WTC11 (cell line): Measurements from ENCODE around the gene ANKRD29. TPM values are rescaled to one million over a fixed set of nuclear protein-coding genes. Genes with fewer than 3 reads are reported as not detected.

Experiments
- ATAC-seq: fragments of 200-7000 bp; cut with Tn5 transposase; 2 replicates; pipeline ENCODE4 v1.10.0; 2021; ENCODE audit warnings: mild to moderate bottlenecking, moderate library complexity
- CTCF ChIA-PET: fragments of 300-600 bp; sonication (Branson Sonifier 250); formaldehyde crosslinking; loops from one replicate; lab custom pipeline; 2021; ENCODE audit warnings: antibody characterized with exemption; lab: Charles Lee
- POLR2A ChIA-PET: fragments of 350-600 bp; sonication (Branson Sonifier 250); formaldehyde crosslinking; loops from one replicate; lab custom pipeline; 2021; ENCODE audit warnings: antibody characterized with exemption; lab: Charles Lee
- DNase-seq: peaks from one replicate; pipeline ENCODE4 v3.0.0; 2021; ENCODE audit warnings: low spot score
- H3K27ac Mint-ChIP-seq: 2 replicates; pipeline ENCODE4 v1.8.0; 2021; ENCODE audit warnings: mixed read lengths
- H3K27me3 Mint-ChIP-seq: 2 replicates; pipeline ENCODE4 v1.8.0; 2021; ENCODE audit warnings: low read depth, mild to moderate bottlenecking, moderate library complexity, mixed read lengths
- H3K36me3 Mint-ChIP-seq: 2 replicates; pipeline ENCODE4 v1.8.0; 2021; ENCODE audit warnings: mixed read lengths
- H3K4me1 Mint-ChIP-seq: 2 replicates; pipeline ENCODE4 v1.8.0; 2022; ENCODE audit warnings: mixed read lengths
- H3K4me3 Mint-ChIP-seq: 2 replicates; pipeline ENCODE4 v1.8.0; 2021; ENCODE audit warnings: mild to moderate bottlenecking, moderate library complexity, mixed read lengths
- H3K9me3 Mint-ChIP-seq: 2 replicates; pipeline ENCODE4 v1.8.0; 2021; ENCODE audit warnings: mixed read lengths
- CREB1 ChIP-seq: sonication (generic); formaldehyde crosslinking; IDR thresholded peaks from 2 replicates; pipeline ENCODE4 v1.8.0; 2023; ENCODE audit warnings: mild to moderate bottlenecking, missing genetic modification reagents
- CTCF ChIP-seq: fragments of 200-600 bp; IDR thresholded peaks from 2 replicates; pipeline ENCODE4 v1.8.0; 2022; ENCODE audit warnings: antibody characterized with exemption
- E2F1 ChIP-seq: sonication (generic); formaldehyde crosslinking; IDR thresholded peaks from 2 replicates; pipeline ENCODE4 v1.8.0; 2022; ENCODE audit warnings: mild to moderate bottlenecking, missing genetic modification reagents
- FOXK1 ChIP-seq: sonication (generic); formaldehyde crosslinking; IDR thresholded peaks from 2 replicates; pipeline ENCODE4 v1.8.0; 2022; ENCODE audit warnings: mild to moderate bottlenecking, moderate library complexity, missing genetic modification reagents
- GRHL2 ChIP-seq: fragments of 250-450 bp; sonication (Bioruptor Pico); IDR thresholded peaks from 2 replicates; pipeline ENCODE4 v1.8.0; 2022; ENCODE audit warnings: mild to moderate bottlenecking, moderate library complexity; ENCODE audit not compliant: insufficient replicate concordance, severe bottlenecking
- KAT7 ChIP-seq: sonication (generic); formaldehyde crosslinking; IDR thresholded peaks from 2 replicates; pipeline ENCODE4 v1.8.1; 2023; ENCODE audit warnings: missing genetic modification reagents, mild to moderate bottlenecking, borderline replicate concordance
- MLX ChIP-seq: sonication (generic); formaldehyde crosslinking; IDR thresholded peaks from 2 replicates; pipeline ENCODE4 v1.8.1; 2023; ENCODE audit warnings: mild to moderate bottlenecking, missing genetic modification reagents, moderate library complexity
- MYBL2 ChIP-seq: sonication (generic); formaldehyde crosslinking; IDR thresholded peaks from 2 replicates; pipeline ENCODE4 v1.8.1; 2023; ENCODE audit warnings: mild to moderate bottlenecking, moderate library complexity, missing genetic modification reagents
- NFATC4 ChIP-seq: fragments of 250-450 bp; sonication (Bioruptor Pico); IDR thresholded peaks from 2 replicates; pipeline ENCODE4 v1.9.0; 2021; ENCODE audit warnings: mild to moderate bottlenecking
- NFE2L1 ChIP-seq: sonication (generic); formaldehyde crosslinking; IDR thresholded peaks from 2 replicates; pipeline ENCODE4 v1.8.1; 2023; ENCODE audit warnings: missing genetic modification reagents
- NFYB ChIP-seq: sonication (generic); formaldehyde crosslinking; conservative IDR thresholded peaks from 2 replicates; pipeline ENCODE4 v1.8.0; 2022; ENCODE audit warnings: low read depth, missing genetic modification reagents
- OVOL2 ChIP-seq: fragments of 250-450 bp; sonication (Bioruptor Pico); IDR thresholded peaks from 2 replicates; pipeline ENCODE4 v1.9.0; 2021; ENCODE audit warnings: mild to moderate bottlenecking, borderline replicate concordance
- PRRX2 ChIP-seq: fragments of 250-450 bp; sonication (Bioruptor Pico); IDR thresholded peaks from 2 replicates; pipeline ENCODE4 v1.8.0; 2021; ENCODE audit warnings: mild to moderate bottlenecking
- RORB ChIP-seq: fragments of 250-450 bp; sonication (Bioruptor Pico); IDR thresholded peaks from 2 replicates; pipeline ENCODE4 v1.9.0; 2021; ENCODE audit warnings: mild to moderate bottlenecking
- SMAD3 ChIP-seq: sonication (generic); formaldehyde crosslinking; IDR thresholded peaks from 2 replicates; pipeline ENCODE4 v1.8.0; 2022; ENCODE audit warnings: missing genetic modification reagents, mild to moderate bottlenecking, borderline replicate concordance
- TCF7 ChIP-seq: sonication (generic); formaldehyde crosslinking; IDR thresholded peaks from 2 replicates; pipeline ENCODE4 v1.8.0; 2022; ENCODE audit warnings: mild to moderate bottlenecking, low read depth, missing genetic modification reagents, moderate library complexity
- TP53 ChIP-seq: sonication (generic); formaldehyde crosslinking; IDR thresholded peaks from 2 replicates; pipeline ENCODE4 v1.8.1; 2023; ENCODE audit warnings: mild to moderate bottlenecking, missing genetic modification reagents
- ZBTB43 ChIP-seq: sonication (generic); formaldehyde crosslinking; IDR thresholded peaks from 2 replicates; pipeline ENCODE4 v1.8.1; 2023; ENCODE audit warnings: mild to moderate bottlenecking, missing genetic modification reagents
- ZNF232 ChIP-seq: sonication (generic); formaldehyde crosslinking; IDR thresholded peaks from 2 replicates; pipeline ENCODE4 v1.8.0; 2022; ENCODE audit warnings: mild to moderate bottlenecking, missing genetic modification reagents
- ZNF396 ChIP-seq: fragments of 250-450 bp; sonication (Bioruptor Pico); IDR thresholded peaks from 2 replicates; pipeline ENCODE4 v1.8.0; 2021; ENCODE audit warnings: mild to moderate bottlenecking, moderate library complexity, borderline replicate concordance
- ZNF423 ChIP-seq: fragments of 250-450 bp; sonication (Bioruptor Pico); IDR thresholded peaks from 2 replicates; pipeline ENCODE4 v2.1.2; 2022; ENCODE audit warnings: mild to moderate bottlenecking, moderate library complexity
- ZNF671 ChIP-seq: fragments of 250-450 bp; sonication (Bioruptor Pico); IDR thresholded peaks from 2 replicates; pipeline ENCODE4 v1.8.0; 2021; ENCODE audit warnings: mild to moderate bottlenecking
- total RNA-seq: library from RNA; stranded (reverse); gene quantifications from 3 replicates; pipeline ENCODE4 v1.2.3, GENCODE V29; 2021
- TF ChIP-seq, protein P1 (sequence below): fragments of 250-450 bp; sonication (Bioruptor Pico); IDR thresholded peaks from 2 replicates; pipeline ENCODE4 v1.9.0; 2021; ENCODE audit warnings: mild to moderate bottlenecking
- TF ChIP-seq, protein P2 (sequence below): sonication (generic); formaldehyde crosslinking; IDR thresholded peaks from 2 replicates; pipeline ENCODE4 v1.8.0; 2022; ENCODE audit warnings: mild to moderate bottlenecking, missing genetic modification reagents
- TF ChIP-seq, protein P3 (sequence below): fragments of 250-450 bp; sonication (Bioruptor Pico); IDR thresholded peaks from 2 replicates; pipeline ENCODE4 v1.9.0; 2021; ENCODE audit warnings: mild to moderate bottlenecking, borderline replicate concordance

Gene ANKRD29
- total RNA-seq, 1 experiment from 2014 or later, result 4.9 TPM

DNA sequence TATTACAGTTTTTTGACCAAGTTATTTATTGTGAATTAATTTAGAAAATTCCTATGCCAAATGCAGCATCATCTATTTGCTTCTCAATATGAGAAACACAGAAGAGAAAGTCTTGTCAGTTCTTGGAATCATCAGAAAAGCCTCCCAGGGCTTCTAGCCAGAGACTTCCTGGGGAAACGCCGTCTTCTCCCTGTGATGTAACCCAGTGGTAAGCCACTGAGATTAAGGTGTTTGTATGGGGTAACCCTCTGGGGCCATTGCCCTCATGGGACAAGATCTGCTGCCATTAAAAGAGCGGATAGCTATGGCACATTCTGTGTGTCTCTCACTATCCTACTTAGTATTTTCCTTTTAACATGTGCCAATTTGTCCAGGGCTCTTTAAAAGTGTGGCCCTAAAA, 28.0 kb downstream of the ANKRD29 start:
- TF ChIP-seq TP53 (CRISPR knock-in tag) (no peak), SMAD3 (no peak), KAT7 (CRISPR knock-in tag) (no peak), TCF7 (CRISPR knock-in tag) (no peak), RORB (no peak), FOXK1 (CRISPR knock-in tag) (no peak), CTCF (no peak), ZNF232 (no peak), GRHL2 (CRISPR knock-in tag) (no peak), ZNF671 (CRISPR knock-in tag) (no peak), NFATC4 (CRISPR knock-in tag) (no peak), NFYB (CRISPR knock-in tag) (no peak)
- CTCF ChIA-PET, result interaction anchor here (3.4 kb wide), 1 partner anchor 68 kb away, joined by 15 read pairs; no protein-coding TSS in a partner anchor
- Mint-ChIP-seq H3K4me3 (no peak overlapping the region), H3K27ac (no peak overlapping the region), H3K4me1 (peaks cover 13% of the 10 kb centered on the region), H3K36me3 (no peaks in the 10 kb centered on the region), H3K27me3 (no peaks in the 10 kb centered on the region), H3K9me3 (no peaks in the 10 kb centered on the region)
- DNase-seq (no peak), ATAC-seq (no peak)
- POLR2A ChIA-PET, result interaction anchor here (1.0 kb wide), 1 partner anchor 18 kb away, joined by 3 read pairs; no protein-coding TSS in a partner anchor

DNA sequence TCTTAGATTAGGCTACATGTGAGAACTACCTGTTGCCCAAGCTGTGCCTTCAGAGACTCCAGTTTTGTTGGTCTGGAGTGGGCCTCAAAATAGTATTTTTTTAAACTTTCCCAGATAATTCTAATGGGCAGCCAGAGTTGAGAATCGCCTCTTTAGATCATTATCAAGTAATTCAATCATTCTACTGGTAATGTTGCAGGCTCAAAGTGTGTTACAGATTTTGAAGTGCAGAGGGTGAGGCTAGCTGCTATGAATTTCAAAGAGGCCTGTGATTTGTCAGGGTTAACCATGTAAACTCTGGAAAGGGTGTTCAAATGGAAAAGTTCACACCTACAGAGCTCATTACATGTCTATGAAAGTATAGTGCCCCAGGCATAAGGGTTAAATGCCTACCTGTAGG, 30.1 kb downstream of the ANKRD29 start:
- no peaks in the 10 kb centered on the region for H3K9me3 Mint-ChIP-seq
- H3K27ac Mint-ChIP-seq, result no peak overlapping the region
- ChIA-PET POLR2A (no interaction called here), CTCF (interaction anchor here (1.2 to 2.1 kb wide), 2 partner anchors 10 to 14 kb away, joined by 4 to 15 read pairs; no protein-coding TSS in a partner anchor)
- no peaks in the 10 kb centered on the region for H3K27me3 Mint-ChIP-seq
- no peaks in the 10 kb centered on the region for H3K36me3 Mint-ChIP-seq
- DNase-seq (no peak), ATAC-seq (no peak)
- no peak overlapping the region for H3K4me3 Mint-ChIP-seq
- peaks cover 13% of the 10 kb centered on the region for H3K4me1 Mint-ChIP-seq
- no peak for TF ChIP-seq CREB1 (CRISPR knock-in tag)
- TF ChIP-seq ZNF671 (CRISPR knock-in tag), result no peak
- no peak for TF ChIP-seq PRRX2 (CRISPR knock-in tag)
- TF ChIP-seq MLX (CRISPR knock-in tag), result no peak
- TF ChIP-seq E2F1 (CRISPR knock-in tag), result no peak
- TF ChIP-seq, protein P1, sequence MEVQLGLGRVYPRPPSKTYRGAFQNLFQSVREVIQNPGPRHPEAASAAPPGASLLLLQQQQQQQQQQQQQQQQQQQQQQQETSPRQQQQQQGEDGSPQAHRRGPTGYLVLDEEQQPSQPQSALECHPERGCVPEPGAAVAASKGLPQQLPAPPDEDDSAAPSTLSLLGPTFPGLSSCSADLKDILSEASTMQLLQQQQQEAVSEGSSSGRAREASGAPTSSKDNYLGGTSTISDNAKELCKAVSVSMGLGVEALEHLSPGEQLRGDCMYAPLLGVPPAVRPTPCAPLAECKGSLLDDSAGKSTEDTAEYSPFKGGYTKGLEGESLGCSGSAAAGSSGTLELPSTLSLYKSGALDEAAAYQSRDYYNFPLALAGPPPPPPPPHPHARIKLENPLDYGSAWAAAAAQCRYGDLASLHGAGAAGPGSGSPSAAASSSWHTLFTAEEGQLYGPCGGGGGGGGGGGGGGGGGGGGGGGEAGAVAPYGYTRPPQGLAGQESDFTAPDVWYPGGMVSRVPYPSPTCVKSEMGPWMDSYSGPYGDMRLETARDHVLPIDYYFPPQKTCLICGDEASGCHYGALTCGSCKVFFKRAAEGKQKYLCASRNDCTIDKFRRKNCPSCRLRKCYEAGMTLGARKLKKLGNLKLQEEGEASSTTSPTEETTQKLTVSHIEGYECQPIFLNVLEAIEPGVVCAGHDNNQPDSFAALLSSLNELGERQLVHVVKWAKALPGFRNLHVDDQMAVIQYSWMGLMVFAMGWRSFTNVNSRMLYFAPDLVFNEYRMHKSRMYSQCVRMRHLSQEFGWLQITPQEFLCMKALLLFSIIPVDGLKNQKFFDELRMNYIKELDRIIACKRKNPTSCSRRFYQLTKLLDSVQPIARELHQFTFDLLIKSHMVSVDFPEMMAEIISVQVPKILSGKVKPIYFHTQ, result no peak
- TF ChIP-seq ZNF423 (CRISPR knock-in tag), result no peak
- TF ChIP-seq, protein P2, sequence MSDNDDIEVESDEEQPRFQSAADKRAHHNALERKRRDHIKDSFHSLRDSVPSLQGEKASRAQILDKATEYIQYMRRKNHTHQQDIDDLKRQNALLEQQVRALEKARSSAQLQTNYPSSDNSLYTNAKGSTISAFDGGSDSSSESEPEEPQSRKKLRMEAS (CRISPR knock-in tag), result no peak
- no peak for TF ChIP-seq MYBL2 (CRISPR knock-in tag)
- no peak for TF ChIP-seq ZBTB43 (CRISPR knock-in tag)
- TF ChIP-seq, protein P3, sequence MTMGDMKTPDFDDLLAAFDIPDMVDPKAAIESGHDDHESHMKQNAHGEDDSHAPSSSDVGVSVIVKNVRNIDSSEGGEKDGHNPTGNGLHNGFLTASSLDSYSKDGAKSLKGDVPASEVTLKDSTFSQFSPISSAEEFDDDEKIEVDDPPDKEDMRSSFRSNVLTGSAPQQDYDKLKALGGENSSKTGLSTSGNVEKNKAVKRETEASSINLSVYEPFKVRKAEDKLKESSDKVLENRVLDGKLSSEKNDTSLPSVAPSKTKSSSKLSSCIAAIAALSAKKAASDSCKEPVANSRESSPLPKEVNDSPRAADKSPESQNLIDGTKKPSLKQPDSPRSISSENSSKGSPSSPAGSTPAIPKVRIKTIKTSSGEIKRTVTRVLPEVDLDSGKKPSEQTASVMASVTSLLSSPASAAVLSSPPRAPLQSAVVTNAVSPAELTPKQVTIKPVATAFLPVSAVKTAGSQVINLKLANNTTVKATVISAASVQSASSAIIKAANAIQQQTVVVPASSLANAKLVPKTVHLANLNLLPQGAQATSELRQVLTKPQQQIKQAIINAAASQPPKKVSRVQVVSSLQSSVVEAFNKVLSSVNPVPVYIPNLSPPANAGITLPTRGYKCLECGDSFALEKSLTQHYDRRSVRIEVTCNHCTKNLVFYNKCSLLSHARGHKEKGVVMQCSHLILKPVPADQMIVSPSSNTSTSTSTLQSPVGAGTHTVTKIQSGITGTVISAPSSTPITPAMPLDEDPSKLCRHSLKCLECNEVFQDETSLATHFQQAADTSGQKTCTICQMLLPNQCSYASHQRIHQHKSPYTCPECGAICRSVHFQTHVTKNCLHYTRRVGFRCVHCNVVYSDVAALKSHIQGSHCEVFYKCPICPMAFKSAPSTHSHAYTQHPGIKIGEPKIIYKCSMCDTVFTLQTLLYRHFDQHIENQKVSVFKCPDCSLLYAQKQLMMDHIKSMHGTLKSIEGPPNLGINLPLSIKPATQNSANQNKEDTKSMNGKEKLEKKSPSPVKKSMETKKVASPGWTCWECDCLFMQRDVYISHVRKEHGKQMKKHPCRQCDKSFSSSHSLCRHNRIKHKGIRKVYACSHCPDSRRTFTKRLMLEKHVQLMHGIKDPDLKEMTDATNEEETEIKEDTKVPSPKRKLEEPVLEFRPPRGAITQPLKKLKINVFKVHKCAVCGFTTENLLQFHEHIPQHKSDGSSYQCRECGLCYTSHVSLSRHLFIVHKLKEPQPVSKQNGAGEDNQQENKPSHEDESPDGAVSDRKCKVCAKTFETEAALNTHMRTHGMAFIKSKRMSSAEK (CRISPR knock-in tag), result no peak
- TF ChIP-seq SMAD3, result no peak
- TF ChIP-seq NFE2L1, result no peak
- no peak for TF ChIP-seq OVOL2 (CRISPR knock-in tag)
- no peak for TF ChIP-seq ZNF396 (CRISPR knock-in tag)
